CD14-positive monocyte (primary cell): ENCODE data around the gene DNAJC11. TPM values are rescaled to one million over a fixed set of nuclear protein-coding genes. Genes with fewer than 3 reads are reported as not detected.

Experiments used
- DNase-seq, 3 donors: peaks; one replicate each; pipeline ENCODE4 v3.0.0-alpha.2; 2011 to 2022
- H2AFZ ChIP-seq: 2 replicates; pipeline ENCODE4 v1.6.0; 2012; ENCODE audit warnings: mild to moderate bottlenecking, low read depth, low read length, inconsistent platforms; ENCODE audit not compliant: insufficient read depth, poor library complexity, severe bottlenecking
- H3K27ac ChIP-seq, 2 donors: 1 replicate in 1 of 2; 2 replicates in 1 of 2; pipeline ENCODE4 v1.5.1; 2012 to 2013; ENCODE audit warnings: low read length in 2 of 2, control low read depth in 1 of 2, inconsistent platforms in 1 of 2, low read depth in 1 of 2, mild to moderate bottlenecking in 1 of 2
- H3K27me3 ChIP-seq, 2 donors: one replicate each; pipeline versions ENCODE4 v1.6.0 to v1.6.1; 2011 to 2013; ENCODE audit warnings: low read length in 2 of 2; ENCODE audit not compliant: control insufficient read depth in 2 of 2, insufficient read depth in 2 of 2
- H3K36me3 ChIP-seq, 2 donors: replicated peaks in 1 of 2; 1 replicate in 1 of 2; 2 replicates in 1 of 2; pipeline versions ENCODE4 v1.5.1 to v1.6.1; 2012 to 2013; ENCODE audit warnings: low read length in 2 of 2, control low read depth in 1 of 2, inconsistent platforms in 1 of 2, mild to moderate bottlenecking in 1 of 2; ENCODE audit not compliant: insufficient read depth in 2 of 2, control insufficient read depth in 1 of 2
- H3K4me1 ChIP-seq, 2 donors: 1 replicate in 1 of 2; 2 replicates in 1 of 2; pipeline versions ENCODE4 v1.5.1 to v1.6.1; 2012 to 2013; ENCODE audit warnings: low read length in 2 of 2, control low read depth in 1 of 2, inconsistent platforms in 1 of 2, mild to moderate bottlenecking in 1 of 2, moderate library complexity in 1 of 2; ENCODE audit not compliant: insufficient read depth in 2 of 2, control insufficient read depth in 1 of 2
- H3K4me2 ChIP-seq: replicated peaks from 2 replicates; pipeline ENCODE3; 2012; ENCODE audit warnings: low read length, moderate library complexity, mild to moderate bottlenecking; ENCODE audit not compliant: poor library complexity, severe bottlenecking; ENCODE audit errors: extremely low read depth
- H3K4me3 ChIP-seq, 3 experiments: fragments of 200-600 bp in 1 of 3; sonication (generic) in 1 of 3; replicated peaks in 1 of 3; 1 replicate in 2 of 3; 2 replicates in 1 of 3; pipeline ENCODE4 v1.5.1; 2011 to 2013; ENCODE audit warnings: low read length in 3 of 3, mild to moderate bottlenecking in 3 of 3, control low read depth in 2 of 3, low read depth in 2 of 3, inconsistent platforms in 1 of 3, moderate library complexity in 1 of 3
- H3K79me2 ChIP-seq: 2 replicates; pipeline ENCODE4 v1.6.0; 2012; ENCODE audit warnings: mild to moderate bottlenecking, control low read depth, inconsistent platforms, low read length, moderate library complexity; ENCODE audit not compliant: insufficient read depth
- H3K9ac ChIP-seq: 2 replicates; pipeline ENCODE4 v1.6.0; 2017; ENCODE audit warnings: low read length, mild to moderate bottlenecking; ENCODE audit not compliant: insufficient read depth, poor library complexity, severe bottlenecking
- H3K9me3 ChIP-seq, 2 donors: replicated peaks in 1 of 2; 1 replicate in 1 of 2; 2 replicates in 1 of 2; pipeline versions ENCODE4 v1.5.1 to v1.6.1; 2012 to 2013; ENCODE audit warnings: low read length in 2 of 2, control low read depth in 1 of 2; ENCODE audit not compliant: control insufficient read depth in 1 of 2, insufficient read depth in 1 of 2
- H4K20me1 ChIP-seq: 2 replicates; pipeline ENCODE4 v1.6.0; 2012; ENCODE audit warnings: mild to moderate bottlenecking, low read length, control low read depth, moderate library complexity; ENCODE audit not compliant: insufficient read depth
- H3K27ac Mint-ChIP-seq, 7 donors: one replicate each; pipeline ENCODE4 v1.8.0; 2020; ENCODE audit warnings: mild to moderate bottlenecking in 7 of 7, mixed read lengths in 7 of 7, moderate library complexity in 6 of 7, inconsistent platforms in 2 of 7
- H3K27me3 Mint-ChIP-seq, 3 donors: one replicate each; pipeline ENCODE4 v1.8.0; 2021 to 2022; ENCODE audit warnings: low read depth in 3 of 3, mild to moderate bottlenecking in 3 of 3, mixed read lengths in 3 of 3, moderate library complexity in 3 of 3, inconsistent platforms in 1 of 3
- H3K36me3 Mint-ChIP-seq, 2 donors: one replicate each; pipeline ENCODE4 v1.8.0; 2020; ENCODE audit warnings: mixed read lengths in 2 of 2, inconsistent platforms in 1 of 2, mild to moderate bottlenecking in 1 of 2
- H3K4me1 Mint-ChIP-seq: one replicate; pipeline ENCODE4 v1.8.0; 2020; ENCODE audit warnings: mild to moderate bottlenecking, mixed read lengths
- H3K4me3 Mint-ChIP-seq, 2 donors: one replicate each; pipeline ENCODE4 v1.8.0; 2020; ENCODE audit warnings: mild to moderate bottlenecking in 2 of 2, mixed read lengths in 2 of 2, moderate library complexity in 1 of 2
- H3K9me3 Mint-ChIP-seq, 7 donors: one replicate each; pipeline ENCODE4 v1.8.0; 2020 to 2022; ENCODE audit warnings: mixed read lengths in 7 of 7, mild to moderate bottlenecking in 6 of 7, moderate library complexity in 6 of 7, inconsistent platforms in 2 of 7
- WGBS: methylation state at CpG from one replicate; pipeline ENCODE4 v1.1.5; 2013; ENCODE audit warnings: missing lambda C conversion rate; ENCODE audit not compliant: insufficient coverage; 5-methylcytosine and 5-hydroxymethylcytosine counted together
- intact Hi-C, 2 donors: fragments of 100-400 bp; cut with micrococcal nuclease; formaldehyde crosslinking; loops; one replicate each; pipeline versions ENCODE4 v1.15.0 to v1.15.1; 2023
- polyA plus RNA-seq, 3 donors: library from polyadenylated mRNA; depleted of rRNA in 1 of 3; unstranded in 2 of 3; stranded (reverse) in 1 of 3; fragments of 300-500 nt in 2 of 3; fragments of >200 nt in 1 of 3; fragmentation: Illumina TruSeq in 2 of 3; gene quantifications; 1 replicate in 2 of 3; 2 replicates in 1 of 3; pipeline ENCODE4 v1.2.3, GENCODE V29; 2012 to 2021
- TF ChIP-seq, protein P1 (sequence below): fragments of 200-600 bp; IDR thresholded peaks from one replicate; pipeline ENCODE4 v1.8.0; 2022; ENCODE audit warnings: antibody characterized with exemption, mild to moderate bottlenecking

The DNAJC11 gene
- polyA plus RNA-seq, 3 donors: 9.7 to 19.9 (median 15.8) TPM

DNA sequence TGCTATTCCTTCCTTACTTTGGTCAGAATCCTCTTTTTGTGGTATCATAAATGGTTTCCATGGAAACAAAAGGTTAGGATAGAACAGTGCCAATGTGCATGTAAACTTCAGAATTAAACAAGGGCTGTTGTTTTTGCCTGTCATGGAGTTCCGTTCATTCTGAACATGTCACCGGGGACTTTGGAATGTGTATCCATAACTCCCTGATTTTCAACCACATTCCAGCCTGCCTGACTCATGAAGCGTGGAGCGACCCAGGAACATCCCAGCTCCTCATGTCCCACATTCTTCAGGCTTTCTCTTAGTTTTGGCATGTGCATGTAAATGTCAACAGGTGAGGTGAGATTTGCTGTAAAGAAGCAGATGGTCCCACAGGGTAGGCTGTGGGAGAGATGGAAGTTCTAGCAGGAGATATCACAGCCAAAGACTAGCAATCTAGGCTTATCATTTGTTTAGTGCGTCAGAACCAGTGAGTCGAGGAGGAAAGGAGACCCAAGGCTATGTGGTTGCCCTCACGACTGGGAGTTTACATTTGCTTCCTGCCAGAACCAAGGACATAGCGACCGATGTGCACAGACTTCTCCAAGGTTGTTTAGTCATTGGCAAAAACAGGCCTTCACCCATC, 23.0 kb upstream of the DNAJC11 start:
- Mint-ChIP-seq H3K27ac (no peak overlapping the region), H3K27me3 (peaks cover 0 to 6% (median 0%) of the 10 kb centered on the region in 3 donors), H3K36me3 (no peaks in the 10 kb centered on the region), H3K4me3 (no peak overlapping the region), H3K4me1 (peaks cover 4% of the 10 kb centered on the region), H3K9me3 (no peaks in the 10 kb centered on the region)
- H3K79me2 ChIP-seq: no peaks in the 10 kb centered on the region
- WGBS: 82% methylated on average over 5 of the region's 9 CpGs
- TF ChIP-seq, protein P1, sequence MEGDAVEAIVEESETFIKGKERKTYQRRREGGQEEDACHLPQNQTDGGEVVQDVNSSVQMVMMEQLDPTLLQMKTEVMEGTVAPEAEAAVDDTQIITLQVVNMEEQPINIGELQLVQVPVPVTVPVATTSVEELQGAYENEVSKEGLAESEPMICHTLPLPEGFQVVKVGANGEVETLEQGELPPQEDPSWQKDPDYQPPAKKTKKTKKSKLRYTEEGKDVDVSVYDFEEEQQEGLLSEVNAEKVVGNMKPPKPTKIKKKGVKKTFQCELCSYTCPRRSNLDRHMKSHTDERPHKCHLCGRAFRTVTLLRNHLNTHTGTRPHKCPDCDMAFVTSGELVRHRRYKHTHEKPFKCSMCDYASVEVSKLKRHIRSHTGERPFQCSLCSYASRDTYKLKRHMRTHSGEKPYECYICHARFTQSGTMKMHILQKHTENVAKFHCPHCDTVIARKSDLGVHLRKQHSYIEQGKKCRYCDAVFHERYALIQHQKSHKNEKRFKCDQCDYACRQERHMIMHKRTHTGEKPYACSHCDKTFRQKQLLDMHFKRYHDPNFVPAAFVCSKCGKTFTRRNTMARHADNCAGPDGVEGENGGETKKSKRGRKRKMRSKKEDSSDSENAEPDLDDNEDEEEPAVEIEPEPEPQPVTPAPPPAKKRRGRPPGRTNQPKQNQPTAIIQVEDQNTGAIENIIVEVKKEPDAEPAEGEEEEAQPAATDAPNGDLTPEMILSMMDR: no peak
- no peak overlapping the region for H3K27ac ChIP-seq
- no peaks in the 10 kb centered on the region for H3K4me1 ChIP-seq
- no peaks in the 10 kb centered on the region for H3K27me3 ChIP-seq
- no peaks in the 10 kb centered on the region for H3K9me3 ChIP-seq
- H3K4me2 ChIP-seq: no peak overlapping the region
- H3K9ac ChIP-seq: no peak overlapping the region
- intact Hi-C loops: loop anchor here (5.0 to 10.0 kb wide), 5 partner anchors 58 to 490 kb away; no protein-coding TSS in a partner anchor
- no peaks in the 10 kb centered on the region for H4K20me1 ChIP-seq
- no peaks in the 10 kb centered on the region for H3K36me3 ChIP-seq
- DNase-seq: no peak
- H2AFZ ChIP-seq: no peak overlapping the region
- no peak overlapping the region for H3K4me3 ChIP-seq

DNA sequence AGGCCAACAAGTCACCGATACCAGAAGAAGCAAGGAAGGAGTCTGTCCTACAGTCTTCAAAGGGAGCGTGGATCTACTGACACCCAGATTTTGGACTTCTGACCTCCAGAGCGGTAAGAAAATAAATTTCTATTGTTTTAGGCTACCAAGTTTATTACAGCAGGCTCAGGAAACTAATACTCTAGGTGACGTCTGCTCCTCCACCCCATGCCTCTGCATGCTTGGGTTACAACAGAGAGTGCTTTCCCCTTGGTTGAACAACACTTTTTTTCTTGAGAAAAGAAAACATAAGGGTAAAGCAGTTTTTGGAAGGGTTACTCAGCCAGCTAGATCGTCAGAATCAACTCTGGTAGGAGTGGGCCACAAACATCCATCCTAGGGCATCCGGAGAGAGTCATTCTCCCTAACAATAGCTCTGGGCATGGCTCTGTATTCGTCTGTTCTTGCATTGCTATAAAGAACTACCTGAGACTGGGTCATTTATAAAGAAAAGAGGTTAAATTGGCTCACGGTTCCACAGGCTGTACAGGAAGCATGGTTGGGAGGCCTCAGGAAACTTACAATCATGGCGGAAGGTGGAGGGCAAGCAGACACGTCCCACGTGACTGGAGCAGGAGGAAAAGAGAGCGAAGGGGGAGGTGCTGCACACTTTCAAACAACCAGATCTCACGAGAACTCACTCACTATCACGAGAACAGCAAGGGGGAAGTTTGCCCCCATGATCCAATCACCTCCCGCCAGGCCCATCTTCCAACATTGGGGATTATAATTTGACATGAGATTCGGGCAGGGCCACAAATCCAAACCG, 22.2 kb upstream of the DNAJC11 start:
- intact Hi-C loops: loop anchor here (5.0 to 10.0 kb wide), 5 partner anchors 58 to 491 kb away; no protein-coding TSS in a partner anchor
- DNase-seq: no peak
- Mint-ChIP-seq H3K36me3 (no peaks in the 10 kb centered on the region), H3K27ac (peak overlapping the region in 1 of 7 donors; percentile 43), H3K4me1 (peaks cover 4% of the 10 kb centered on the region), H3K9me3 (no peaks in the 10 kb centered on the region), H3K4me3 (no peak overlapping the region), H3K27me3 (peaks cover 0 to 9% (median 0%) of the 10 kb centered on the region in 3 donors)
- no peak overlapping the region for H3K27ac ChIP-seq
- no peaks in the 10 kb centered on the region for H4K20me1 ChIP-seq
- 93% methylated on average over 3 of the region's 17 CpGs for WGBS
- no peaks in the 10 kb centered on the region for H3K36me3 ChIP-seq
- no peaks in the 10 kb centered on the region for H3K27me3 ChIP-seq
- TF ChIP-seq, protein P1: no peak
- no peaks in the 10 kb centered on the region for H3K4me1 ChIP-seq
- no peak overlapping the region for H3K4me2 ChIP-seq
- H3K4me3 ChIP-seq: no peak overlapping the region
- H3K9me3 ChIP-seq: no peaks in the 10 kb centered on the region
- no peak overlapping the region for H3K9ac ChIP-seq
- no peak overlapping the region for H2AFZ ChIP-seq
- no peaks in the 10 kb centered on the region for H3K79me2 ChIP-seq
